Measurements from ENCODE around the gene HNRNPLL. TPM values are rescaled to one million over a fixed set of nuclear protein-coding genes. Genes with fewer than 3 reads are reported as not detected.

Gene HNRNPLL
- total and polyA plus RNA-seq, 10 donors: 4.8 to 53.4 (median 33.9) TPM

GRCh38 chr2:38554973-38555595, 47.6 kb downstream of the HNRNPLL start:
- no peaks in the 10 kb centered on the region for H3K4me1 ChIP-seq
- DNase-seq: no peak
- no peak overlapping the region for H3K27ac ChIP-seq
- H3K9me3 ChIP-seq: no peaks in the 10 kb centered on the region
- 95 to 97% (median 95%) methylated on average over 8 of the region's 8 CpGs for WGBS, 5 donors
- H3K36me3 ChIP-seq: peaks cover 0 to 22% (median 0%) of the 10 kb centered on the region in 6 donors
- TF ChIP-seq POLR2AphosphoS5 (IDR thresholded peaks at IDR 0.05) (peak in 1 of 3 donors; percentile 10), POLR2A (IDR thresholded peaks at IDR 0.05) (no peak), CTCF (IDR thresholded peaks at IDR 0.05 in 8 of 11, conservative IDR thresholded peaks at IDR 0.05 in 3 of 11) (peak in 2 of 11 experiments; percentile 8 to 18)
- no peaks in the 10 kb centered on the region for H3K27me3 ChIP-seq (replicated peaks in 1 of 7)
- H3K4me3 ChIP-seq: no peak overlapping the region
- intact Hi-C loops (cut with DNase I; ENCODE audit: low total_unique reads): no loop called here

GRCh38 chr2:38553554-38553953, 49.2 kb downstream of the HNRNPLL start:
- no peaks in the 10 kb centered on the region for H3K9me3 ChIP-seq
- intact Hi-C loops (cut with DNase I; ENCODE audit: low total_unique reads): no loop called here
- TF ChIP-seq POLR2A (IDR thresholded peaks at IDR 0.05) (no peak), POLR2AphosphoS5 (IDR thresholded peaks at IDR 0.05) (no peak), CTCF (IDR thresholded peaks at IDR 0.05 in 8 of 11, conservative IDR thresholded peaks at IDR 0.05 in 3 of 11) (no peak)
- DNase-seq: no peak
- H3K36me3 ChIP-seq: peaks cover 0 to 19% (median 0%) of the 10 kb centered on the region in 6 donors
- WGBS, 5 donors: 60 to 99% (median 96%) methylated on average over 2 of the region's 2 CpGs
- no peaks in the 10 kb centered on the region for H3K4me1 ChIP-seq
- no peak overlapping the region for H3K4me3 ChIP-seq
- no peak overlapping the region for H3K27ac ChIP-seq
- no peaks in the 10 kb centered on the region for H3K27me3 ChIP-seq (replicated peaks in 1 of 7)

GRCh38 chr2:38552259-38552658, 50.5 kb downstream of the HNRNPLL start:
- no peaks in the 10 kb centered on the region for H3K4me1 ChIP-seq
- H3K9me3 ChIP-seq: no peaks in the 10 kb centered on the region
- DNase-seq: no peak
- no peaks in the 10 kb centered on the region for H3K27me3 ChIP-seq (replicated peaks in 1 of 7)
- no peak overlapping the region for H3K4me3 ChIP-seq
- intact Hi-C loops (cut with DNase I; ENCODE audit: low total_unique reads): no loop called here
- H3K27ac ChIP-seq: no peak overlapping the region
- H3K36me3 ChIP-seq: peaks cover 0 to 19% (median 0%) of the 10 kb centered on the region in 6 donors
- 19 to 52% (median 25%) methylated on average over 2 of the region's 2 CpGs for WGBS, 5 donors
- no peak for TF ChIP-seq POLR2A (IDR thresholded peaks at IDR 0.05)
- no peak for TF ChIP-seq POLR2AphosphoS5 (IDR thresholded peaks at IDR 0.05)
- no peak for TF ChIP-seq CTCF (IDR thresholded peaks at IDR 0.05 in 8 of 11, conservative IDR thresholded peaks at IDR 0.05 in 3 of 11)

GRCh38 chr2:38551746-38552145, 51.0 kb downstream of the HNRNPLL start:
- 77 to 99% (median 83%) methylated on average over 2 of the region's 2 CpGs for WGBS, 5 donors

More at GRCh38 chr2:38551746-38552145, 51.0 kb downstream of the HNRNPLL start:
- H3K27ac ChIP-seq: no peak overlapping the region
- peaks cover 0 to 19% (median 0%) of the 10 kb centered on the region in 6 donors for H3K36me3 ChIP-seq
- H3K4me1 ChIP-seq: no peaks in the 10 kb centered on the region
- no peak for DNase-seq
- TF ChIP-seq POLR2A (IDR thresholded peaks at IDR 0.05): no peak
- no peak for TF ChIP-seq CTCF (IDR thresholded peaks at IDR 0.05 in 8 of 11, conservative IDR thresholded peaks at IDR 0.05 in 3 of 11)
- TF ChIP-seq POLR2AphosphoS5 (IDR thresholded peaks at IDR 0.05): no peak
- no peaks in the 10 kb centered on the region for H3K9me3 ChIP-seq
- intact Hi-C loops (cut with DNase I; ENCODE audit: low total_unique reads): no loop called here
- no peaks in the 10 kb centered on the region for H3K27me3 ChIP-seq (replicated peaks in 1 of 7)
- H3K4me3 ChIP-seq: no peak overlapping the region
